GM21825 (cell line): Measurements from ENCODE around the gene EIF4EBP2.

Source experiments
- ATAC-seq: cut with Tn5 transposase; IDR thresholded peaks from one replicate; pipeline ENCODE4 v1.9.1; 2021; ENCODE audit warnings: mild to moderate bottlenecking, moderate library complexity; ENCODE audit not compliant: unreplicated experiment

EIF4EBP2 gene

DNA sequence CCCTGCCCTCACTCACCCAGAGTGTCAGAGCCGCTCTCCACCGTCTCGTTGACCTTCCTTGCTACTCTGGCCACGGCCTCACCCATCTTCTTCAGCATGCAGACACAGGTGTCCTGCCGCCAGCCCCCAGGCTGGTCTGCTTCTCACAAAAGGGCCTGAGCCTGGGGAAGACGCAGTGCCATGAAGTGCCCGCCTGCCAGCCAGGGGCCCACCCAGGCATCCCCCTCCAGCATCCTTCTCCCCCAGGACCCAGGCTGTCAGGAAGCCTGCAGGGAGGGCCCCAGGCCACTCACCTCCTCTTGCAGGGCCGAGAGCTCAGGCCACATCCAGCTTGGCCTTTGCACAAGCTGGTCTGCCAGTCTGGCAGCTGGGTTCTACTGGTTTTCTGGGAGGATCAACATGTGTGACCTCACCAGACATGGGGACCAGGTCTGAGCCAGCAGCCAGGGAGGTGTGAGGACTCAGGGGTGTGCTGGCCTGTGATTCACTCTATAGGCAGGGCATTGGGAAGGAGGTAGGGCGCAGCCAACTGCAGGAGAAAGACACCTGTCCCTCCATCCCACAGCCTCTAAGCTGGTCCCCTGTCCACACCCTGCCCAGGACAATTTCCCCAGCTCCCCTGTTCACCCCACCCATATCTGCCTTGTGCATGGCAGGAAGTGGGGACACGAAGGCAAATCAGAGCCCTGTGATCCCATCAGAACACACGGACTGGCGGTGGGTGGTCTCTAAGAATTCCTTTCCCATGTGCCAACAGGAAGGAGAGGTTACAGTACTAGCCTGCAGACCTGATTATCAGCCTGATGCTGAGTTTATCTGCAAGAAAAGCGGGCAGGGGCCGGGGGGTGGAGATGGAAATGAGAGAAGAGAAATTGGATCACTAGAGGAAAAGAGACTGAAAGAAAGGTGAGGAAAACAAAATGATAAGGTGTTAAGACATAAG, 27.2 kb upstream of the EIF4EBP2 start:
- no peak for ATAC-seq

DNA sequence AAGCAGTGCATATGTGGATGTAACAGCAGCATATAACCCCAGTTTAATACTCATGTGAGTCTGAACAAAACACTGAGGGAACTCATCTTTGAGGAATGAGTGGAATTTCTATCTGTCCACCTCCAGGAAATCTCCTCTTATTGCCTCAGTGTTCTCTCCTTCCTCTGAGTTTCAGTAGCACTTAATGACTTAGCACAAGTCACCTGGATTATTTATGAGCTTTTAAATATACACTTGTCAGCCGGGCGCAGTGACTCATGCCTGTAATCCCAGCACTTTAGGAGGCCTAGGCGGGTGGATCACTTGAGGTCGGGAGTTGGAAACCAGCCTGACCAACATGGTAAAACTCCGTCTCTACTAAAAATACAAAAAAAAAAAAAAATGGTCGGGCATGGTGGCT, 25.8 kb upstream of the EIF4EBP2 start:
- ATAC-seq: no peak

DNA sequence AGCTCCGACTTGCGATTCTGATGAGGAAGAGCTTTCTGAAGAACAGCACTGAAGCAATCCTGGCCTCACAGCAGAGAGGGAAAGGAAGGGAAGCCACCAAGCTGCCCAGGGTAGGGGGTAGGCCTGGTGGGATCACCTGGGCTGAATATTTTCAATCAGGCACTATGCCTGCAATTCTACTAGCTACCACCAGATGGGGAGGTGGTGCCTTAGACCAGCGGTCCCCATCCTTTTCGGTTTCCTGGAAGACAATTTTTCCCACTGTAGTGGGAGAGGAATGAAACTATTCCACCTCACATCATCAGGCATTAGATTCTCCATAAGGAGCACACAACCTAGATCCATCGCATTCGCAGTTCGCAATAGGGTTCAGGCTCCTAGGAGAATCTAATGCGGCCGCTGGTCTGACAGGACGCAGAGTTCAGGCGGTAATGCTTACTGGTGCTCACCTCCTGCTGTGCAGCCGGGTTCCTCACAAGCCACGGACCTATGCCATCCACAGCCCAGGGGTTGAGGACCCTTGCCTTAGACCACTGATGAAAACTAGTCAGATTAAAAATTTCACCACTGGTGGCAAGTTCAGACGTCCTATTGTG, 24.3 kb upstream of the EIF4EBP2 start:
- no peak for ATAC-seq

DNA sequence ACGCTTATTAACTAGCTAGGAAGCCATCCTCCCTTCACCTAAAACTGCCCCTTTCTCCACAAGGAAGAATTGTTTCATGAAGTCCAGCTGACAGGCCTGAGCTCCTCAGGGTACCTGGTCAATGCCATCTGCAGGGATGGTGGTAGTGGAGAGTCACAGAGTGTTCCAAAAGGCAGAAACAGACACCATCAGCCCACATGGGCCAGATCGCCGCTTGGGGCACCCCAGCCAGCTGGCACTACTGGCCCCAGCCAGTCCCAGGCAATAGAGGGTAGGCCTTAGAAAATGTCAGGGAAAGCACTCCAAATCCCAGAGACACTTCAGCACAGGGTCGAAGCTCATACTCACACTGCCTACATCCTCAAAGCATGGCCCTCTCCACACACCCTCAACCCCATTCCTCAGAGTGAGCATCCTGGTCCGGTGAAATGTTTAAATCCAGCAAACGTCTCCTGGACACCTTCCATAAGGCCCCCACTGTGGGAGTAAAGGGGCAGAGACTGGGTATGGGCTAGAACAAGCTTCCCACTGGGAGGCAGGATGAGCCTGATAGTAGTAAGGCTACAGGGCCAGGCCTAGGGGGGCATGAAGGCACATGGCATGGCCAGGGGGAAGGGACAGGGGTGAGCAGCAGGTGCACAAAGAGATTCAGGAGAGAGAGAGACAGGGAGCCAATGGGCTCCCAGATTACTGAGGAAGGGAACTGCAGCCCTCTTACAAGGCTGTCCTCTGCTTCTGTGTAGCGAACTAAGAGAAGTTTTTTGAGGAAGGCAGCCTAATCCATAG, 23.4 kb upstream of the EIF4EBP2 start:
- ATAC-seq: no peak

DNA sequence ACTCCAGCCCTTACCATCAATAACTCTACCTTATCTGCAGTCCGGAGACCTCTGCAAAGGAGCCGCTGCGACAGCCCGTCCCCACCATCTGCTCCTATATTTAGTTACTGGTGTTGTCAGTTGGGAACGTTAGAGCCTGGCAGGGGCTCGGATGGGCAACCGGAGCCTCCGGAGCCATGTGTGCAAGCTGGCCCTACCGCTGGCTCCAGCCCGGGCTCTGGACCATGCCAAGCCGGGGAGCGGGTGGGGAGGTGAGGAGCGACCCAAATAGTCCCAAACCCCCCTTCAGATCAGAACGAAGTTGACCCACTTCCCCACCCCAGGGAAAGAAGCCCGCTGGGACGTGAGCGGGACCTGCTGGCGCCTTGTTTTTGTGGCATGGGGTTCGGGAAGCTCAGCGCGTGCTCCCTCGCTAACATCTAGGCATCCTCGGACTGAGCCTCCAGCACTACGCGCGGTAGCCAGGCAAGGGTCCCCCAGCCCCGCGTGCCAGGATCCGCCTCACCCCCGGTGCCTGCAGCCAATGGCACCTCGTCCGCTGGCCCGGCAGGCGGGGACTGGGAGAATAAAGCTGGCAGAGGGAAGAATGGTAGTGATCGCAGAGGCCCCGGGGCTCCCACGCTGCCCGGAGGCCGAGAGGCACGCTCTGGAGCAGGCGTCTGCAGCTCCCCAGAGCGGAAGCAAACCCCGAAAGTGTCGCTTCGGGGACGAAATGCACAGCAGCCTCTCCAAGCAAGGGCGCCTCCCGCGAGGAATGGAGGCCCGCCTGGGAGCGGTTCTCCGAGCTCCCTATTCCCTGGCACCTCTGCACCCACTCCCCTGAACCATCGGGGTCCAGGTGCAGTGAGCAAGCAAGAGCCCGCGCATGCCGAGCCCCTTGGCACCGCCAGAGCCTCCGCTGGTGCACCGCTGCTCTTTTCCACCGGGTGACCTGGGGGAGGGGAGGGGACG, 22.2 kb upstream of the EIF4EBP2 start:
- peak; percentile 20 for ATAC-seq

DNA sequence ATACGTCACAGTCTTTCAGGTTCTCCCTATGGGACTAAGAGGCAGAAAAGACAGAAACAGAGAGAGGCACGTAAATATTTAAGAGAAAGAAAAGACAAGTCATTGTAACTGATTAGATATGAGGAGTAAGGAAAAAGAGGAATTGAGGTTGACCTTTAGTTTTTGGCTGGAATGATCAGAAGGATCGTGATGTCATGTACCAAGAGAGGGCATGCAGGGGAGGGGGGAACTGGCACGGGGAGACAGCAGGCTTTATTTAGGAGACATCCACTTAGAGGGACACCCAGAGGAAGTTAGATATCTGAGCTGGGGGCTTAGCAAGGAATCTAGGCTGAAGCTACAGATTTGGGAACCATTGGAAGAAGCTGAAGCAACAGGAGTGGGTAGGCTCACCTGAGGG, 12.3 kb upstream of the EIF4EBP2 start:
- ATAC-seq: no peak

DNA sequence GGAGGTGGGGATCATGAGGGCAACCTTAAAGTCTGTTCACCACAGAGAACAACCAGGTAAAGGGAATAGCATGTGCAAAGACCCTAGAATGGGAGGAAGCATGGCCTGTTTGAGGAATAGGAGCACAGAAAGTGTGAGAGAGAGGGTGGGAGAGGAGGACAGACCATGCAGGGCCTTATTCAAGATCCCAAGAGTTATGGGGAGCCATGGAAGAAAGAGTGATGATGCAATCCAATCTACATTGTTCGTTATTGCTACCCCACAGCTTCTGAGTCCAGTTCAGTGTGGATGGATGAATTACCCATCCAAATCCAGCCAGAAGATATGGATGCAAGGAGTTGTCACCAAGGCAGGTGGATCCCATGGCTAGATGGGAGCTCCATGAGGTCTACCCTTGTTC, 7.8 kb upstream of the EIF4EBP2 start:
- no peak for ATAC-seq

DNA sequence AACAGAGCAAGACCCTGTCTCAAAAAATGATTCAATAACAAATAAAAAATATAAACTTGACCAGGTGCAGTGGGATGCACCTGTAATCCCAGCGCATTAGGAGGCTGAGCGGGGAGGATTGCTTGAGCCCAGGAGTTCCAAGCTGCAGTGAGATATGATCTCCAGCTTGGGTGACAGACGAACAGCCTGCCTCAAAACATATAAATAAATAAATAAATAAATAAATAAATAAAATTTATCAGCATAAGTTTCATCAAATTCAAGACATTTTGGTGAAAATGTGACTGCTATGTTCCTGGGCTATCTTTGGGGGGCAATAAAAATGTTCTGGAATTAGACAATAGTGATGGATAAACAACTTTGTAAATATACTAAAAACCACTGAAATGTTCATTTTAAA, 4.8 kb upstream of the EIF4EBP2 start:
- ATAC-seq: no peak

DNA sequence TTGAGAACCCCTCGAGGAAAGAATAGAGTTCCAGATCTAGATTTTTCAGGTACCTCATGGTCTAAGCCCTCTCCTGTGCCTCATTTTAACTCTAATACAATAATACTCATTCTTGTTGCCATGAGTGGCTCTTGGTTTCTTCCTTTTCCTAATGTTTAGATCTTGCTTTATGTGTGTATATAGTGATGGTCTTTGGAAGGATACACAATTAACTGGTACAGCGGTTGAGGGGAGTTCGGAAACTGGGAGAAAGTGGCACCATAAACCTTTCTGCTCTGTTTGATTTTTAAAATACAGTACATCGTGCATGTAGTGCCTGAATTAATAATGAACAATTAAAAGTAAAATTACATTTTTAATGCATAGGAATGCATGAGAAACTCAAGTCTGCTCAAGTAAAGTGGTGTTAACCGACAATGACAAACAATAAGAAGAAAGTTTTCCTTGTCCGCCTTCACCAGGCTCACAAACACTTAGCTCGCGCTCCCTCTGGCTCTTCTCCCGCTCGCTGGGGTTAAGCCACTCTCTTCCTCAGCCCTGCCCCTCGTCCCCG, 386 bp upstream of the EIF4EBP2 start:
- ATAC-seq: no peak

DNA sequence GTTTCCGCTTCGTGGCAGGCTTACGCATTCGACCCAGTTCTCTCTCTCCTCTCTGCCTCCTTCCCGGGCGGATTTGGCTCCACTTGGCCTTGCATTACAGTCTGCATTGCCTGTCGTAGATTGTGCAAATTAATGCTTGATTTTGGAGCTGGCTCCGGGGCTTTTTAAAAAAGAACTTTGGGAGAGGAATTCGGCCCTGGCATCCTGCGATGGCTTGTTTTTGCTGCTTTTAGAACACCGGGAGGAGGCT, 767 bp downstream of the EIF4EBP2 start:
- ATAC-seq: no peak

DNA sequence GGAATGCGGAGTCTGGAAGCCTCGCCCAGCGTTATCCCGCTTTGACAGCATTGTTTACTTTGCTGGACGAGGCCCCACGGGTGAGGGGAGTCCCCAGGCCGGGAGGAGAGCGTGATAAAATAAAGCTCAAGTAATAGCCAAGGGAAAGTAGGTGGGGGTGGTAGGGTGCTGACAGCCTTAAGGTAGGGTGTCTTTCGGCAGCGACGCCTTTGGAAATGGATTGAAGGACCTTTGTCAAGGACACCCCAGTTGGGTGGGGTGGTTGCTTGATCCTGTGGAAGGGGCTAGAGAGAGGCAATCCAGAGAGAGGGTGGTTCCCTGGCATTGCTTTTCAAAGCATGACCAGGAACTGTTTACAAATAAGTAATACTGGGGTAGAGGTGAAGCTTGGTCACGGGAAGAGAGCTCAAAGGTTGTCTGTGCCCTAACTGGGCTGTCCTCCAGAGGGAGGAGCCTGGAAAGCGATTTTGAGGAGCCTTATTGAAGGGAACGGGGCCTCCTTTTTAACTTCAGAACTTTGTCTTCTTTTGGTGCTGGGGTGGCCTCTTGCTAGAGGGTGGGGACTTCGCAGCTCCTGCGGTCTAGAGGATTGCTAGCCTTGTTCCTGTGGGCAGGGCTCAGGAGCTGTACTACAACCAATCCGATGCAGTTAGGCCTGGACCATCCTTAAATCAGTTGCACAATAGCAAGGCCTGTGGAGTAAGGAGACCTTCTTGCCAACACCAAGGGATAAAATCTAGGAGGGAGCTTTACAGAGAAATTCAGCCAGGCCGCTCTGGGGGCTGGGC, 1.3 kb downstream of the EIF4EBP2 start:
- peak; percentile 36 for ATAC-seq

DNA sequence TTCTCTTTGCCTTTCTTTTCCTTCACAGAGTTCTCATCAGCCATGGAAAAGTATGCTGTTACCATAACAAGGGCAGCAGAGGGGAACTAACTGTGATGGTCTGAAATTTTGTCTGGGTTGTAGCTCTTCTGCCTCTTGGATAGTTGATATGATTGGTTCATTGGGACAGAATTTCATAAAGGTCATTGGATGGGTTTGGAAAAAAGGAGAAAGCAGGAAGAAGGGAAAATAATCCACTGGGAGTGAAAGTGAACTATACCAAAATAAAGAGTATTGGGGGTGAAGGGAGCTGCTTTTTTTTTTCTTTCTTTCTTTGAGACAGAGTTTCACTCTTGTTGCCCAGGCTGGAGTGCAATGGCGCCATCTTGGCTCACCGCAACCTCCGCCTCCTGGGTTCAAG, 5.8 kb downstream of the EIF4EBP2 start:
- ATAC-seq: no peak

DNA sequence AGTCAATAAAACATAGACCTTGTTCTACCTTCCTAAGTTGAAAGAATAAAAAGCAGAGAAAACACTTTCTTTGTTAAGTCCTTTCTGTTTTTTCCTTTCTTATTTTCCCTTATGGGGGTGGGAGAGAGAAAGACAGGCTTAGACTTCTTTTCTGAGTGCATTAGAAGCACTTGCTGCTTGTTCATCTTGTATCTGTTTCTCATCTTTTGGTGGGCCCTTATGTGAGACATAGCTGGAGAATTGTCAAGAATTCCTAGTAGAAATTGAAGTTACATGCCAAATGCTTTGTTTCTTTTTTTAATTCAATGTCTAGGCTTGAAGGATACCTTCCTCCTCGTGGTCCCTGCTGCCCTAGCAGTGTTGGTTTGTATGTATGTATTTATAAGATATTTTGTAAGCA, 6.7 kb downstream of the EIF4EBP2 start:
- ATAC-seq: no peak

DNA sequence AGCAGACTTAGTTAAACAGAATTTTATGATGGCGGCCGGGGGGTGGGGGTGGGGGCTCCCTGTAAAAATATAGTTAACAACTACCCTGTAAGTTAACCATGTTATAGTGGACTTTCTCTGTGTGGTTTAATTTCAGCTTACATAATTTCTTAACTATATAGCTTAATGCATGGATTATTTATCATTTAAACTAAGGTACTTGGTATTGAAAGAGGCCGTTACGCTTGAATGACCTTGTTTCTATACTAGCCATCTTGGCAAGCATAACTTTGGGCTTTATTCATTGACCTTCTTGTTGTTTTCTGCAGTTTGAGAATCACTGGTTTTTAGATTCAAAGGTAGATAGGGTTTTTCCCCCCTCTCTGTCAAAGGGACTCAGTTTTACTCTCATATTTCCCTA, 8.4 kb downstream of the EIF4EBP2 start:
- ATAC-seq: no peak

DNA sequence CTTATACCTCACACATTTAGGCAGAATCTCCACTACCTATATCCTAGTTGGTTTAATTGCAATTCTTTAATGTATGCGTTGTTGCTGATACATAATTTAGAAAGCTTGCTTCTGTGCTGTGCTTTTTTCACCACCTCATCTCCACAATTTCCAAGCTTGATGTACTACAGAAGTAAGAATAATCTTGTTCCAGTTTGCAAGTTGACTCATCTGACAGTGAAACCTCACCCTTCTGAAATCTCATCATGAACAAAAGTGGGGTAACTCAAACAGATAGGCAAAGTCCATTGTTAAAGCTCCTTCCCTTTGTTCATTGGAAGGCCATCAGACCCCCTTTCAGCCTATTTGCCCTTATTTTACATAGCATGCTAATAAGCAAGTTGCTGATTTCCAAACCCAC, 13.6 kb downstream of the EIF4EBP2 start:
- no peak for ATAC-seq

DNA sequence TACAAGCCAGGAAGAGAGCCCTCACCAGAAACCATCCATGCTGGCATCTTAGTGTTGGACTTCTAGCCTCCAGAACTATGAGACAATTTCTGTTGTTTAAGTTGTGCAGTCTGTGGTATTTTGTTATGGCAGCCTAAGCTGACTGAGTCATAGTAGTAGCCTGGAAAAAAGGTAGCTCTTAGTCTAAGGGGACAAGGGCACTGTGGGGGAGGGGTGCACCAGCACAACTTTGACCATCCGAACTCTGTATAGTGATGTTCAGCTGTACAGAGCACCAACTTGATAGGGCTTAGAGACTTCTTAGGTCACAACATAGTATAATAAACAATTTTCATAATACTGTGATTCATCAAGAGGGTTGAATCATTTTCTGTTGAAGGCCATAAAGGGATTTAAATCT, 14.3 kb downstream of the EIF4EBP2 start:
- no peak for ATAC-seq

DNA sequence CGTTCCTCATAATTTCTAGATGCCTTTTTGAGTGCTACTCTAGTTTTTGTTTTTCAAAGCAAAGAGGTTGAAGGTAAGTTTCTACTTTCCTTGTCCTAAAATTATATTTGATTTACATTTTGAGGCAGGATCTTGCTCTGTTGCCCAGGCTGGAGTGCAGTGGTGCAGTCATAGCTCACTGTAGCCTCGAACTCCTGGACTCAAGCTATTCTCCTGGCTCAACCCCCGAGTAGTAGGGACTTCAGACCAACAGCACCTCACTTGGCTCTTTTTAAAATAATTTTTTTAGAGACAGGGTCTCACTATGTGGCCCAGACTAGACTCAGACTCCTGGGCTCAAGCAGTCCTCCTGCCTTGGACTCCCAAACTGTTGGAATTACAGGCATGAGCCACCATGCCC, 14.8 kb downstream of the EIF4EBP2 start:
- ATAC-seq: no peak

DNA sequence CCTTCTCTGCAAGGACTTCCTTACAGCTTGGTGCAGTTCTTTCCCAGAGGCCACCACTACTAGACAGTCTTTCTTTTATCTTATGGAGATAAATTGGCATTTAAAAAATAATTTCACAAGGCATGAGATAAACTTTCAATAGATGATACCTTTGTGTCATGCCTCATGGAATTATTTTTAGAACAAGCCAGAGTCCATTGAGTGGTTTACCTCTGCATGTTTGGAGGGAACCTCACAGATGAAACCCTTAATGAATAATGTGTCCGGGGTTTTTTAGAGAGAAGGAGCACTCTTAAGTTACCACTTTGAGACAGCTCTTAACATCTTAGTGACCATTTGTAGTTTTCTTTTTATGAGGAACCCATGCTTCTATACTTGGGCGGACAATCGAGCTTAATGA, 20.4 kb downstream of the EIF4EBP2 start:
- ATAC-seq: no peak

DNA sequence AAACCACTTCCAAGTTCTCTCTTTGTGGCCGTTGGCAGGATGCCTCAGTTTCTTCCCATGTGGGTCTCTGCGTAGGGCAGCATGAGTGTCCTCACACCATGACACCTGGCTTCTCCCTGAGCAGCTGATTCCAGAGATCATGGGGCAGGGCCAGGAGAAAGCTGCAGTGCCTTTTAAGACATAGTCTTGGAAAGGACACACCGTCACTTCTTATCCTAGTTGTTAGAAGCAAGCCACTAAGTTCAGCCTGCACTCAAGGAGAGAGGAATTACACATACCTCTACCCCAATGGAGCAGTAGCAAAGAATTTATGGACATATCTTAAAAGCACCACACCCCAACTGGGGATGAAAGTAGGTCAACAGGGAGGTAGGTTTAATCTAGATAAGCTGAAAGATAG, 21.2 kb downstream of the EIF4EBP2 start:
- ATAC-seq: no peak

DNA sequence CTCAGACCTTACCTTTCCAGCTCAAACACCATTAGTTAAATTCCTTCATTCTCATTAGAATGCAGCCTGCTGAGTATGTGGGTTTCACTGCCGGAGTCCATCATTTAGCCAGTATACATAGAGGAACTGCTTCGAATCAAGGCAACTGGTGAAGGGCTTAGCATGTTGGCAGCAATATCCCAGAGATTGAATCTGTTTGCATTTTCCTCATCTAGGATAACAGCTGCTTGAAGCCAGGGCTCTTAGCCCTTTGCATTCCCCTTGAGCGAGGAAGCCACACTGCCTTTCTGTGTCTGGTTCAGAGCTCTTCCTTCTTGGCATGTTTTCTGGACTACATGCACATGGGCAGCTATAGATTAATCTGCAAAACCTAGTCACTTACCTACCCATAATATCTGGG, 22.9 kb downstream of the EIF4EBP2 start:
- no peak for ATAC-seq
